ENCODE results near the gene YEATS4.
A peak's percentile ranks its signal among the peaks of the same experiment; 100 is the strongest.

YEATS4 gene

GRCh38 chr12:69404851-69405565, 45.5 kb downstream of the YEATS4 start:
- no peak overlapping the region for H3K4me3 ChIP-seq (ENCODE audit: low read depth, low read length)
- no peak for DNase-seq (ENCODE audit: low read depth)
- no peak for TF ChIP-seq CTCF (IDR thresholded peaks at IDR 0.05; ENCODE audit: insufficient read depth, low read depth, low read length, missing control alignments)

GRCh38 chr12:69405566-69405865, 46.0 kb downstream of the YEATS4 start:
- no peak overlapping the region for H3K4me3 ChIP-seq (ENCODE audit: low read depth, low read length)
- DNase-seq (ENCODE audit: low read depth): no peak
- TF ChIP-seq CTCF (IDR thresholded peaks at IDR 0.05; ENCODE audit: insufficient read depth, low read depth, low read length, missing control alignments): no peak

- no peak for TF ChIP-seq CTCF (IDR thresholded peaks at IDR 0.05; ENCODE audit: insufficient read depth, low read depth, low read length, missing control alignments)
- no peak overlapping the region for H3K4me3 ChIP-seq (ENCODE audit: low read depth, low read length)
- DNase-seq (ENCODE audit: low read depth): no peak
Observed at GRCh38 chr12:69406217-69406616, 46.7 kb downstream of the YEATS4 start.

GRCh38 chr12:69410571-69410970, 51.0 kb downstream of the YEATS4 start:
- no peak for TF ChIP-seq CTCF (IDR thresholded peaks at IDR 0.05; ENCODE audit: insufficient read depth, low read depth, low read length, missing control alignments)
- DNase-seq (ENCODE audit: low read depth): no peak
- no peak overlapping the region for H3K4me3 ChIP-seq (ENCODE audit: low read depth, low read length)

- DNase-seq (ENCODE audit: low read depth): no peak
- no peak for TF ChIP-seq CTCF (IDR thresholded peaks at IDR 0.05; ENCODE audit: insufficient read depth, low read depth, low read length, missing control alignments)
- H3K4me3 ChIP-seq (ENCODE audit: low read depth, low read length): no peak overlapping the region
Observed at GRCh38 chr12:69412655-69413054, 53.1 kb downstream of the YEATS4 start.

- no peak overlapping the region for H3K4me3 ChIP-seq (ENCODE audit: low read depth, low read length)
- peak; percentile 43 for TF ChIP-seq CTCF (IDR thresholded peaks at IDR 0.05; ENCODE audit: insufficient read depth, low read depth, low read length, missing control alignments)
- DNase-seq (ENCODE audit: low read depth): peak; percentile 29
Observed at GRCh38 chr12:69415471-69416275, 56.1 kb downstream of the YEATS4 start.
